IMR-90 (cell line): ENCODE measurements around the gene RUNX2.

Experiments used
- CEBPB ChIP-seq: IDR thresholded peaks from 2 replicates; pipeline ENCODE4 v1.6.1; 2012; ENCODE audit warnings: low read depth, low read length, improper control_type of control experiment
- CTCF ChIP-seq: conservative IDR thresholded peaks from 2 replicates; pipeline ENCODE4 v1.5.1; 2012; ENCODE audit warnings: mild to moderate bottlenecking, low read depth, low read length, improper control_type of control experiment
- MXI1 ChIP-seq: IDR thresholded peaks from 2 replicates; pipeline ENCODE4 v1.6.1; 2012; ENCODE audit warnings: low read depth, mild to moderate bottlenecking, low read length, moderate library complexity, borderline replicate concordance
- POLR2A ChIP-seq: IDR thresholded peaks from 2 replicates; pipeline ENCODE4 v1.6.1; 2012; ENCODE audit warnings: mild to moderate bottlenecking, low read depth, low read length
- RAD21 ChIP-seq: IDR thresholded peaks from 2 replicates; pipeline ENCODE4 v1.6.1; 2012; ENCODE audit warnings: low read length, improper control_type of control experiment
- TF ChIP-seq, protein P1 (sequence below): fragments of 150-350 bp; IDR thresholded peaks from 2 replicates; pipeline ENCODE4 v1.6.1; 2017; ENCODE audit warnings: mild to moderate bottlenecking, antibody characterized with exemption, low read length, low read depth

GRCh38 chr6:45431317-45432065 is 103.4 kb downstream of the RUNX2 start:
- TF ChIP-seq POLR2A (no peak), CTCF (no peak), RAD21 (no peak), CEBPB (0 out of 2 replicates have a peak, but pooled peaks have one; percentile 28), MXI1 (no peak)
- TF ChIP-seq, protein P1, sequence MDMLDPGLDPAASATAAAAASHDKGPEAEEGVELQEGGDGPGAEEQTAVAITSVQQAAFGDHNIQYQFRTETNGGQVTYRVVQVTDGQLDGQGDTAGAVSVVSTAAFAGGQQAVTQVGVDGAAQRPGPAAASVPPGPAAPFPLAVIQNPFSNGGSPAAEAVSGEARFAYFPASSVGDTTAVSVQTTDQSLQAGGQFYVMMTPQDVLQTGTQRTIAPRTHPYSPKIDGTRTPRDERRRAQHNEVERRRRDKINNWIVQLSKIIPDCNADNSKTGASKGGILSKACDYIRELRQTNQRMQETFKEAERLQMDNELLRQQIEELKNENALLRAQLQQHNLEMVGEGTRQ: no peak
